GM11168 (cell line): ENCODE data around the gene NFASC.

Source experiments
- in situ Hi-C: fragments of 300-500 bp; cut with MboI; formaldehyde crosslinking; loops from one replicate; pipeline ENCODE4 v1.12.0; 2022; ENCODE audit warnings: low sequenced_read_pairs; ENCODE audit not compliant: unreplicated experiment

NFASC gene

GRCh38 chr1:204975568-204976235 lies 105.0 kb downstream of the NFASC start:
- in situ Hi-C loops = loop anchor here (10.0 kb wide), 1 partner anchor 89 kb away; no protein-coding TSS in a partner anchor

- in situ Hi-C loops = loop anchor here (10.0 kb wide), 1 partner anchor 88 kb away; no protein-coding TSS in a partner anchor
Measured at GRCh38 chr1:204976646-204977045, 106.0 kb downstream of the NFASC start.

DNA sequence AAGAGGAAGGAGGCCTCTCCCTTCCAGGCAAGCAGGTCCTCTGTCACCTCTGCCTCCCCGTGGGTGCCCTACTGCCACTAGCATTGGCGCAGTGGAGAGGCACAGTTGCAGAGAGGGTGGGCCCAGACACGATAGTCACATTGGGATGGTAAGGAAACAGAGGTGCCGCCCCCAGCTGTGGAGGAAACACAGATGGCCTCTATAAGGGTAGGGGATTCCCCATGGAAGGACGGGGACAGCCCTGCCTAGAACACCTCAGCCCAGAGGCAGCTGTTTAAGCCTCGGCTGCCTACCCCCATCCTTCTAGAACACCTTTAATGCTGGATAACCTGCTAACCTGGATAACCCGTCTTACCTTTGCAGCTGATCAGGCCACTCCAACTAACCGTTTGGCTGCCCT lies 106.7 kb downstream of the NFASC start:
- in situ Hi-C loops = loop anchor here (10.0 kb wide), 1 partner anchor 87 kb away; no protein-coding TSS in a partner anchor

GRCh38 chr1:204978782-204979181 lies 108.1 kb downstream of the NFASC start:
- in situ Hi-C loops = loop anchor here (10.0 kb wide), 1 partner anchor 86 kb away; no protein-coding TSS in a partner anchor

DNA sequence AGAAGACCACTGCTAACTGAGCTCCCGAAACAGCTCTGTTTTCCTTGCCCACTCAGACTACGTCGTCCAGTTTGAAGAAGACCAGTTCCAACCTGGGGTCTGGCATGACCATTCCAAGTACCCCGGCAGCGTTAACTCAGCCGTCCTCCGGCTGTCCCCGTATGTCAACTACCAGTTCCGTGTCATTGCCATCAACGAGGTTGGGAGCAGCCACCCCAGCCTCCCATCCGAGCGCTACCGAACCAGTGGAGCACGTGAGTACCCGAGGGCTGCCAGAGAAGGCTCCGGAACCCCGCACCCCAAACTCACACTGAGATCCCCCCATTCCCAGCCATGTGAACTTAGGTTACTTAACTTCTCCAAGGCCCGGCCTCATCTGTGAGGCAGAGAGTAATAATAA lies 108.6 kb downstream of the NFASC start:
- in situ Hi-C loops = loop anchor here (10.0 kb wide), 1 partner anchor 85 kb away; no protein-coding TSS in a partner anchor

GRCh38 chr1:204979891-204980649 lies 109.4 kb downstream of the NFASC start:
- in situ Hi-C loops = loop anchor here (10.0 kb wide), 1 partner anchor 85 kb away; no protein-coding TSS in a partner anchor

DNA sequence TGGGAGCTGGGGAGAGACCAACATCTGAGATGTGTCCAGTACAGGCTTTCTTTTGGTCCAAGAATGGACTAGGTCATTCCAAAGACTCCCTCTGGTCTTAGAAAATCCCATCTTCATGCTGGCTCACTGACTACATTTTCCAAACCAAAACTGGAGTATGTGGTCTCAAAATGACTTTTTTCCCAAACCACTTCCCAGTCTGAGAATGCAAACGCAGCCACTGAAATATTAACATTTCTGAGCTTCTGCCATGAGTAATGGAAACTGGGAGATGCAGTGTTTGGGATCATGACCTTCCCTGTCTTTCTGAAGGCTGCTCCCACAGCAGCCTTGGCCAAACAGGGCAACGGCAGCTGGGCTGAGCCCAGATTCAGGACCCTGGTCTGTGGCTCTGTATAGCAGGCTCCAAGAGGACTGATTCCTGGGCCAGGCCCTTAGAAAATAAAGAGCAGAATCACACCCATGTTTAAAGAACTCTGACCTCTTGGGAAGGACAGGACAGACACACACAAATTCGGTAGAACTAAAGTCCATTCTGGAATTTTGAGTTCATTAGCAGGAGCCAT lies 110.3 kb downstream of the NFASC start:
- in situ Hi-C loops = no loop called here

DNA sequence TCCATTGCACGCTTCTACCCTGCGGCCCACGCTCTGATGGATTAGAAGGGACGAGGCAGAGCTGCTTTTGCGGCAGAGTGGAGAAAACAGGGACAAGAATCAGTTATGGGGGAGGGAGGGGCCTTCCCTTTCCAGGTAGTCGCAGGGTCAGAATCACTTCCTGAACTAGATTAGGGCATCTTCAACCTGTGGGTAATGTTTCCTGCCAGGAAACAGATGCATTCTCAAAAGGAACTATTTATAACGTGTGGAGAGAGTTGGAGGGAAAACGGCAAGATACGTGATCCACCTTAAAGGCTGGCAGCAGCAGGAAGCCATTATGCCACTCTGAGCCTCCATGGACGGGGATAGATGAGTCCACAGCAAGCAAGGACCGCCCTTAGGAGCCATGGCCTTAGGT lies 112.5 kb downstream of the NFASC start:
- in situ Hi-C loops = no loop called here

- in situ Hi-C loops = no loop called here
Measured at GRCh38 chr1:204983881-204984280, 113.2 kb downstream of the NFASC start.

GRCh38 chr1:204984499-204984898 lies 113.8 kb downstream of the NFASC start:
- in situ Hi-C loops = no loop called here

DNA sequence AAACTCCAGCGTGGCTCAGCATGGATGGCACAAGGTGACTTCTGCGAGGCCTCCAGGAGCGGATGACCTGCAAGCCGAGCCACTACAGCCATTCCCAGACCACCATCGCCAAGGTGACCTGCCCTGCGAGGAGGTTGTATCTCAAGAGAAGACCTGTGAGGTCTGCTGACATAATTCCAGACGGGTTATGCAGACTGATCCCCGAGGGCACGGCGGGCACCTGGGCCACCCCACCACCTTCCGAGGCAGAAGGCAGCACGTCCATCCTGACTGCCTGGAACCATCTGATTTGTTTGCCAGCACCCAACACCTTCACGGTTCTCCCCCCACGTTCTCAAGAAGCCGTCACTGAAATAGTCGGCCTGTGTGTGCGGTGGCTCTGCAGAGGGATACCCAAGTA lies 115.5 kb downstream of the NFASC start:
- in situ Hi-C loops = no loop called here

- in situ Hi-C loops = no loop called here
Measured at GRCh38 chr1:204987689-204988088, 117.0 kb downstream of the NFASC start.

DNA sequence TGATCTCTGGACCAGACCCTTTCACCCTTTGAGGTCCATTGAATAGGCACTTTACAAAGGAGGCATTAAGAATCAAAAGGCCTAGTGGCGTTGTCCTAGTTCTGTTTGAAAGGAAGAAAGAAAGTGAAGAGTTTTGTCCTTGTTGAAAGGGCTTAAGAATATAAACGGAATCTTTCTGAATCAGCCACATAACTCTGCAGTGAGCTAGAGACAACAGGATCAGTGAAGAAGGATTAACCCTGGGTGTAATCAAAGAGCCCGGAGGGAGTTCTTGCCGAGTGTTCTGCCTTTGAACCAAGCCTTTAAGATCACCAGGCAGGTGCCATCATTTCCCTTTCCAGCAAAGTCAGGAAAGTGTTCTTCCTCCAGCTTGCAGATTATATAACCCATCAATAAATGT lies 117.5 kb downstream of the NFASC start:
- in situ Hi-C loops = no loop called here

DNA sequence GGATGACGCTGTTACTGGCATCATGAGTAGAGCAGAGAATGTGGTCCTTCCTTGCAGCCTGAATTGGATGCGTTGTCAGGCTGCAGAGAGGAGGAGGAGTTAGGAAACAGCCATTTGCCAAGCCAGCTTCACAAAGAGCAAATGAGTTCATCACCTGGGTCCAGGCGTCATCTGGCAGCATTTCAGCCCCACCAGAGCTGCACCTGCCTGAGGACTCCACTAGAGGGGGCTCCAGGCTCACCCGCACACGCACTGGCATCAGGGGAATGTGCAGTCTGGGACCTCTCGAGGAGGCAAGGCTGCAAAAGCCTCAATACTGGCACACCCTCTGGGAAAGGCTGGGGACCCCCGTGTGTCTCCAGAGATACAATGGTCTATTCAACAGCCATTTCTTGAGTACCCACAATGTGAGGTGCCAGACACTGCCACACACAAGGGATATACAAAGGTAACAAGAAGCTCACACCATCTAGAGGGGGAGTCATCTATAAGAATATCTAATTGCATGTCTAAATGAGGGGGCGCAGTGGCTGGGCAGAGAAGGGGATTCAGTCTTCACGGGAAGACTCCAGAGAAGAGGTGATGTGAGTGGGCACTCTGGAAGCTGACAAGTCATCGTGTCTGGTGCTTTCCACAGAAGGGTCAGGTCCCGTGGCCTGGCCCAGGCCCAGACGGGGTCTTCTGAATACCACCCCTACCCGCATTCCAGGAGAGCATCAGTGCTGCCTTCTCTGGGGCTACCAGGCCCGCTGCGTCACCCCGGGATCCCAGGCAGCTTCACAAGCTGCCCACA lies 118.8 kb downstream of the NFASC start:
- in situ Hi-C loops = no loop called here

DNA sequence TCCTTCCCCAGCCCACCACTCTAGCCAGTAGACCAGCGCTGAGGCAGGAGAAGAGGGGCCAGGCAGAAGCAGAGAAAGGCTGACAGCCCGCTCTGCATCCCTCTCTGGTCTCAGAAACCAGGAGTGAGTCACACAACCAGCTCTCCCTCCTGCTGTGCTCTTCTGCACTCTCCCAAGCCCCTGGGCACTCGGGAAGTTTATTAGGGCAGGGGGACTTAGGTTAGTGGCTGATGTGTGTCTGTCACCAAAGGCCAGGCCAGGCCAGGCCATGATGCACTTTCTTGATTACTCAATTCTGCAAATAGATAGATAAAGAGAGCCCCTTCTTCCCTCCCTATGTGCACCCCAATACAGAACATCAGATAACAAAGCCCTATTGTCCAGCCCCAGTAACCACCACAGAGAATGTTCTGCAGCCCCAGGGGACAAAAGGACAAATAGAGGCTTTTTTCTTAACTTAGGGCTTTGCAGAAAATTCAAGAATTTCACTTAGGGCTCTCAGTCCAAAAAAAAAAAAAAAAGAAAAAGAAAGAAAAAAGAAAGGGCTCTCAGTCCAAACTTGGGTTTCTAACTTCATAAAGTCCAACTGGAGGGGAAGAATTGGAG lies 119.5 kb downstream of the NFASC start:
- in situ Hi-C loops = no loop called here

DNA sequence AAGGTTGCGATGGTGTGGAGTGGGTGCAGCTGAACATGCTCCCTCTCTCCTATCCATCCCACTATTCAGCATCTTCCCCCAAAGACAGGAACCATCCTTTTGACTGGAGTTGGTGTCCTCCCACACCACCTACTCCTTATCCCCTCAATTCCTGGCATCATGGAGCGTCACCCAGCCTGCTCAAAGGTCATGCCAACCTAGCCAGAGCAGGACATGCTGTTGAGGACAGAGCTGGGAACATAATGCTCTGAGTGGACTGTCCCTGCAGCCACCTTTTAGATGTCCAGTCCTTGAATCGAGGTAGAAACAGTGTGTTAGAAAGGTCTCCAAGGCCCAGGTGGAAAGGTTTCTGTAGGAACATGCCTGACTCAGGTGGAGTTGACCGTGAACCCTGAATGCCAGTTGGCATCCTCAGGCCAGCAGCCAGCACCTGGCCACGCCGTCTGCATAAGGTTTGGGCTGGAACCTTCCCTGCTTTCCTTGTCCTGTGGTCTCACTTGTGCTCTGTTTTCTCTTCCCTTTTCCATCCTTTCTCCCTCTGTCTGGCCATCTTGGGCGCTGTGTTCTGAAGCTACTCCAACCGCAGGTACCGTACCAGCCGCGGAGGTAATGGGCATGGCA lies 120.2 kb downstream of the NFASC start:
- in situ Hi-C loops = no loop called here

- in situ Hi-C loops = no loop called here
Measured at GRCh38 chr1:204991342-204991844, 120.7 kb downstream of the NFASC start.

GRCh38 chr1:204992201-204992997 lies 121.7 kb downstream of the NFASC start:
- in situ Hi-C loops = no loop called here

DNA sequence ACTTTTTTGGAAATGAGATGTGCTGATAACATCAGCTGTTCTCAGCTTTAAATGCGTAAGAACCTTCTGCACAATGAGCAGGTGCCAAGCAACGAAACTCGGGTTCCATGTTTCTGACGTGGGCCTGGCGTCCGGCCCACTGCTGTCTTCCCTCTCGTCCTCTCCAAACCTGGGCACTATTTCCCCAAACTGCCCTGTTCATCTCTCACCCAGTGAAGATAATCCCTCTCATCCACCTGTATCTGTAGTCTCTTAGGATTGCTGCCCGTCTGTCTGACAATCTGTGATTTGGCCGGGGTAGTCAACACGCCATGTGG lies 122.3 kb downstream of the NFASC start:
- in situ Hi-C loops = no loop called here
